Peyer's patch (tissue), 4 donors: Measurements from ENCODE around the gene ELOVL7.

Source experiments
- POLR2A ChIP-seq, 2 donors: fragments of 450-650 bp; IDR thresholded peaks; one replicate each; pipeline ENCODE4 v1.5.1; 2017; ENCODE audit warnings: antibody characterized with exemption in 2 of 2, mild to moderate bottlenecking in 2 of 2, moderate library complexity in 2 of 2
- TF ChIP-seq, protein P1 (sequence below), 6 experiments: fragments of 450-650 bp in 4 of 6; fragments of 200-600 bp in 2 of 6; sonication (generic) in 1 of 6; IDR thresholded peaks; one replicate each; pipeline ENCODE4 v1.5.1; 2017 to 2019; ENCODE audit warnings: antibody characterized with exemption in 6 of 6, mild to moderate bottlenecking in 3 of 6, moderate library complexity in 1 of 6

GRCh38 chr5:60738933-60739332, 105.1 kb downstream of the ELOVL7 start:
- TF ChIP-seq, protein P1, sequence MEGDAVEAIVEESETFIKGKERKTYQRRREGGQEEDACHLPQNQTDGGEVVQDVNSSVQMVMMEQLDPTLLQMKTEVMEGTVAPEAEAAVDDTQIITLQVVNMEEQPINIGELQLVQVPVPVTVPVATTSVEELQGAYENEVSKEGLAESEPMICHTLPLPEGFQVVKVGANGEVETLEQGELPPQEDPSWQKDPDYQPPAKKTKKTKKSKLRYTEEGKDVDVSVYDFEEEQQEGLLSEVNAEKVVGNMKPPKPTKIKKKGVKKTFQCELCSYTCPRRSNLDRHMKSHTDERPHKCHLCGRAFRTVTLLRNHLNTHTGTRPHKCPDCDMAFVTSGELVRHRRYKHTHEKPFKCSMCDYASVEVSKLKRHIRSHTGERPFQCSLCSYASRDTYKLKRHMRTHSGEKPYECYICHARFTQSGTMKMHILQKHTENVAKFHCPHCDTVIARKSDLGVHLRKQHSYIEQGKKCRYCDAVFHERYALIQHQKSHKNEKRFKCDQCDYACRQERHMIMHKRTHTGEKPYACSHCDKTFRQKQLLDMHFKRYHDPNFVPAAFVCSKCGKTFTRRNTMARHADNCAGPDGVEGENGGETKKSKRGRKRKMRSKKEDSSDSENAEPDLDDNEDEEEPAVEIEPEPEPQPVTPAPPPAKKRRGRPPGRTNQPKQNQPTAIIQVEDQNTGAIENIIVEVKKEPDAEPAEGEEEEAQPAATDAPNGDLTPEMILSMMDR (IDR thresholded peaks at IDR 0.05), result no peak
- no peak for TF ChIP-seq POLR2A (IDR thresholded peaks at IDR 0.05)
